Posterior cingulate gyrus (tissue), 11 donors: ENCODE measurements around the gene B4GALT2.
A peak's percentile ranks its signal among the peaks of the same experiment; 100 is the strongest.

Experiments used
- DNase-seq, 10 donors: peaks; one replicate each; pipeline versions ENCODE4 v3.0.0 to v3.0.0-alpha.2; 2020 to 2021; ENCODE audit warnings: mixed read lengths in 3 of 10
- intact Hi-C: fragments of 100-400 bp; cut with DNase I; formaldehyde crosslinking; loops from one replicate; pipeline ENCODE4 v1.15.1; 2023

Gene B4GALT2

GRCh38 chr1:44036409-44037139, 57.6 kb downstream of the B4GALT2 start:
- intact Hi-C loops, result loop anchor here (1.0 to 10.0 kb wide), 3 partner anchors 31 to 274 kb away; partner anchors contain the start of gene IPO13
- DNase-seq, result peak in 8 of 10 donors; percentile 72 to 95 (median 76)

GRCh38 chr1:44037154-44037553, 58.1 kb downstream of the B4GALT2 start:
- no peak for DNase-seq
- intact Hi-C loops, result loop anchor here (5.0 to 10.0 kb wide), 2 partner anchors 92 to 275 kb away; partner anchors contain the start of gene IPO13

DNA sequence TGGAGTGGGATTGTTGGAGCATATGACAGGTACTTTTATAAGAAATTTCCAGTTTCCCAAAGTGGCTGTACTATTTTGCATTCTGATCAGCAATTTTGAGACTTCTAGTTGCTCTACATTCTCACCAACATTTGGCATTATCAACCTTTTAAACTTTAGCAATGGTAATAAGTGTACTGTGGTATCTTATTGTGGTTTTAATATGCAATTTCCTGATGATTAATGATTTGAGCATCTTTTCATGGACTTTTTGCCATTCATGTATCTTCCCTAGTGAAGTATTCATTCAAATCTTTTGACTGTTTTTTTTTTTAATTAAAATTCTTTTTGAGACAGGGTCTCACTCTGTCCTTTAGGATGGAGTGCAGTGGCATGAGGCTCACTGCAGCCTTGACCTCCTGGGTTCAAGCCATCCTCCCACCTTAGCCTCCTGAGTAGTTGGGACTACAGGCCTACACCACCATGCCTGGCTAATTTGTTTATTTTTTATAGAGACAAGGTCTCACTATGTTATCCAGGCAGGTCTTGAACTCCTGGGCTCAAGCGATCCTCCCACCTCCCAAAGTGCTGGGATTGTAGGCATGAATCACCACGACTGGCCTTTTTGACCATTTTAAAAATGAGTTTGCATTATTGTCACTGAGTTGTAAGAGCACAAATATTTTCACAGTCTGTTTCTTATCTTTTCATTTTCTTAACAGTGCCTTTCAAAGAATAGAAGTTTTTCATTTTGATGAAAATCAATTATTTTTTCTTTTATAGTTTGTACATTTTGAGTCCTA, 60.1 kb downstream of the B4GALT2 start:
- no peak for DNase-seq
- intact Hi-C loops, result loop anchor here (5.0 to 10.0 kb wide), 2 partner anchors 94 to 277 kb away; partner anchors contain the start of gene IPO13

GRCh38 chr1:44040418-44040817, 61.4 kb downstream of the B4GALT2 start:
- intact Hi-C loops, result no loop called here
- no peak for DNase-seq
